GM12801 (cell line): ENCODE data around the gene SF3B1.

Experiments used
- TF ChIP-seq, protein P1 (sequence below): IDR thresholded peaks from one replicate; pipeline ENCODE4 v1.5.1; 2011; ENCODE audit warnings: control low read depth; ENCODE audit not compliant: insufficient read length; ENCODE audit errors: extremely low read depth

The SF3B1 gene, protein sequence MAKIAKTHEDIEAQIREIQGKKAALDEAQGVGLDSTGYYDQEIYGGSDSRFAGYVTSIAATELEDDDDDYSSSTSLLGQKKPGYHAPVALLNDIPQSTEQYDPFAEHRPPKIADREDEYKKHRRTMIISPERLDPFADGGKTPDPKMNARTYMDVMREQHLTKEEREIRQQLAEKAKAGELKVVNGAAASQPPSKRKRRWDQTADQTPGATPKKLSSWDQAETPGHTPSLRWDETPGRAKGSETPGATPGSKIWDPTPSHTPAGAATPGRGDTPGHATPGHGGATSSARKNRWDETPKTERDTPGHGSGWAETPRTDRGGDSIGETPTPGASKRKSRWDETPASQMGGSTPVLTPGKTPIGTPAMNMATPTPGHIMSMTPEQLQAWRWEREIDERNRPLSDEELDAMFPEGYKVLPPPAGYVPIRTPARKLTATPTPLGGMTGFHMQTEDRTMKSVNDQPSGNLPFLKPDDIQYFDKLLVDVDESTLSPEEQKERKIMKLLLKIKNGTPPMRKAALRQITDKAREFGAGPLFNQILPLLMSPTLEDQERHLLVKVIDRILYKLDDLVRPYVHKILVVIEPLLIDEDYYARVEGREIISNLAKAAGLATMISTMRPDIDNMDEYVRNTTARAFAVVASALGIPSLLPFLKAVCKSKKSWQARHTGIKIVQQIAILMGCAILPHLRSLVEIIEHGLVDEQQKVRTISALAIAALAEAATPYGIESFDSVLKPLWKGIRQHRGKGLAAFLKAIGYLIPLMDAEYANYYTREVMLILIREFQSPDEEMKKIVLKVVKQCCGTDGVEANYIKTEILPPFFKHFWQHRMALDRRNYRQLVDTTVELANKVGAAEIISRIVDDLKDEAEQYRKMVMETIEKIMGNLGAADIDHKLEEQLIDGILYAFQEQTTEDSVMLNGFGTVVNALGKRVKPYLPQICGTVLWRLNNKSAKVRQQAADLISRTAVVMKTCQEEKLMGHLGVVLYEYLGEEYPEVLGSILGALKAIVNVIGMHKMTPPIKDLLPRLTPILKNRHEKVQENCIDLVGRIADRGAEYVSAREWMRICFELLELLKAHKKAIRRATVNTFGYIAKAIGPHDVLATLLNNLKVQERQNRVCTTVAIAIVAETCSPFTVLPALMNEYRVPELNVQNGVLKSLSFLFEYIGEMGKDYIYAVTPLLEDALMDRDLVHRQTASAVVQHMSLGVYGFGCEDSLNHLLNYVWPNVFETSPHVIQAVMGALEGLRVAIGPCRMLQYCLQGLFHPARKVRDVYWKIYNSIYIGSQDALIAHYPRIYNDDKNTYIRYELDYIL

DNA sequence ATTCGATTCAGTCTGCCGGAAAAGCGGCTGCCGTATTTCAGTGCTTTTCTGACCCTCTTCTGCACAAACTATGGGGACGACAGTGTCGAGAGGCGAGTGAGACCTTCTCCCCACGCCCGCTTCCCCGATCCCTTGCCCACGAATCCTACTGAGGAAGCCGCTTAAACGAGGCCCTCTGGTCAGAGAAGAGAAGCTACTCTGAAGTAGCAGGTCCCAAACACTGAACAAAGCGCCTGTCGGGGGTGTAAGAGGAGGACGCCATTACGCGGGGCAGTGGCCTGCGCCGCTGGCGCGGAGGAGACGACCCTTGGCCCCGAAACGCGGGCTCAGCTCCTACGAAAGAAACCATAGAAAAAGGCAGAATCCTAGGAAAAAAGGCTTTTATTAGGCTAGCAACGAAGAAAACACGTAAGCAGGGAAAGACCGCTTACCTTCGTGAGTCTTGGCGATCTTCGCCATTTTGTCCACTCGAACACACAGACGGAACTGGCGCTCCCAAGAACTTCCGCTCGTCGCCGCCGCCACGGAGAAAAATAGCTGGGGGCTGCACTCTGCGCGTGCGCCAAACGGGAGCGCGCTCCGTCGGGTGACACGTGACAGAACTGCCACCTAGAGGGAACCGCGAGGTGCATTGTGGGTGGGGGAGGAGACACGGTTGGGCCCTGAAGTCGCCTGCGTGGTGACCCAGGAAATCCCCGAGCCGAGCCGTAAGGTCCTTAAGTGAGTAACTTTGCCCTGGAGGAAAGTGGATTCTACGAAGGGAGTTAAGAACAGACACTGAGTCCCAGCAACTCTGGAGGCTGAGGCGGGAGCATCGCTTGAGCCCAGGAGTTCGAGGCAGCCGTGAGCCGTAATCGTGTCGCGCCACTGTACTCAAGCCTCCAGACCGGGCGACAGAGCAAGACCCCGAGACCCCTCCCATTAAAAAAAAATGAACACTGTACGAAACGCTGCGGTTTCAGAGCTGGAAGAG is at the start of gene SF3B1:
SF3B1 (minus strand) TSS at position 488 of the 973 bp plus-strand sequence; CDS start at position 459, 29 bp downstream.
- TF ChIP-seq, protein P1, sequence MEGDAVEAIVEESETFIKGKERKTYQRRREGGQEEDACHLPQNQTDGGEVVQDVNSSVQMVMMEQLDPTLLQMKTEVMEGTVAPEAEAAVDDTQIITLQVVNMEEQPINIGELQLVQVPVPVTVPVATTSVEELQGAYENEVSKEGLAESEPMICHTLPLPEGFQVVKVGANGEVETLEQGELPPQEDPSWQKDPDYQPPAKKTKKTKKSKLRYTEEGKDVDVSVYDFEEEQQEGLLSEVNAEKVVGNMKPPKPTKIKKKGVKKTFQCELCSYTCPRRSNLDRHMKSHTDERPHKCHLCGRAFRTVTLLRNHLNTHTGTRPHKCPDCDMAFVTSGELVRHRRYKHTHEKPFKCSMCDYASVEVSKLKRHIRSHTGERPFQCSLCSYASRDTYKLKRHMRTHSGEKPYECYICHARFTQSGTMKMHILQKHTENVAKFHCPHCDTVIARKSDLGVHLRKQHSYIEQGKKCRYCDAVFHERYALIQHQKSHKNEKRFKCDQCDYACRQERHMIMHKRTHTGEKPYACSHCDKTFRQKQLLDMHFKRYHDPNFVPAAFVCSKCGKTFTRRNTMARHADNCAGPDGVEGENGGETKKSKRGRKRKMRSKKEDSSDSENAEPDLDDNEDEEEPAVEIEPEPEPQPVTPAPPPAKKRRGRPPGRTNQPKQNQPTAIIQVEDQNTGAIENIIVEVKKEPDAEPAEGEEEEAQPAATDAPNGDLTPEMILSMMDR: no peak

GRCh38 chr2:197480165-197481036 is 45.6 kb upstream of the SF3B1 start:
- TF ChIP-seq, protein P1: no peak

- TF ChIP-seq, protein P1: no peak
These were observed 43.0 kb upstream of the SF3B1 start for GRCh38 chr2:197477797-197478196.

DNA sequence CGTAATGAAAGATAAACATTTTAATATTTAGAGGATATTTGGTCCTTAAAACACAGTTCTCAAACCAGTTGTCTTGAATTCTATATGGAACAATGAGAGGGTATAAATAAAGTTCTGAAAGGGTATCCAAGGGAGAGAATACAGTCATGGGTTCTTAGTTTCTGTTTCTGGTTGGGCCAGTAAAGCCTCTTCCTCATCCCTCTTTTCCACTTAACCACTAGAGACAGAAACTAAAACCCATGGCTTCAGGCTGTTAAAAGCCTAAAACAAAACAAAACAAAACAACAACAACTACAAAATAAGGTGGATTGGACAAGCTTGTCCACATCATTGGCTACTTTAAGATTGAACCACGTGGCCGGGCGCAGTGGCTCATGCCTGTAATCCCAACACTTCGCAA is 37.3 kb upstream of the SF3B1 start:
- TF ChIP-seq, protein P1: no peak

- TF ChIP-seq, protein P1: no peak
These were observed 29.3 kb upstream of the SF3B1 start for GRCh38 chr2:197464175-197464574.

- TF ChIP-seq, protein P1: no peak
These were observed 26.2 kb upstream of the SF3B1 start for GRCh38 chr2:197461057-197461456.
